Measurements from ENCODE around the gene EIF3D. TPM values are rescaled to one million over a fixed set of nuclear protein-coding genes. Genes with fewer than 3 reads are reported as not detected.

The EIF3D gene
- total and polyA plus RNA-seq, 2 of the 8 experiments (the other 6 are each of a cell fraction or from before 2014, with no cell fraction given), result 195 to 408 TPM

- TF ChIP-seq USF2 (IDR thresholded peaks at IDR 0.05; ENCODE audit: low read length) (no peak), ATF2 (IDR thresholded peaks at IDR 0.05; ENCODE audit: low read length) (no peak), EGR1 (IDR thresholded peaks at IDR 0.05; ENCODE audit: borderline replicate concordance, low read depth, low read length) (no peak), SAP30 (IDR thresholded peaks at IDR 0.05; ENCODE audit: insufficient read depth, insufficient replicate concordance, low read length) (no peak), RFX5 (IDR thresholded peaks at IDR 0.05; ENCODE audit: borderline replicate concordance, low read depth, low read length) (no peak), POU5F1 (IDR thresholded peaks at IDR 0.05; ENCODE audit: low read depth, low read length) (no peak), POLR2AphosphoS5 (IDR thresholded peaks at IDR 0.05; ENCODE audit: low read depth, low read length) (no peak), EZH2 (IDR thresholded peaks at IDR 0.05; ENCODE audit: low read depth, low read length, severe bottlenecking) (no peak)
Observed at GRCh38 chr22:36493690-36494110, 35.3 kb downstream of the EIF3D start (continued).
